ENCODE data around the gene CLEC4D. TPM values are rescaled to one million over a fixed set of nuclear protein-coding genes. Genes with fewer than 3 reads are reported as not detected.
A peak's percentile ranks its signal among the peaks of the same experiment; 100 is the strongest.

The CLEC4D gene
- total and polyA plus RNA-seq, 2 of the 8 experiments (the other 6 are each of a cell fraction or from before 2014, with no cell fraction given): 0.14 TPM; not detected in 1

DNA sequence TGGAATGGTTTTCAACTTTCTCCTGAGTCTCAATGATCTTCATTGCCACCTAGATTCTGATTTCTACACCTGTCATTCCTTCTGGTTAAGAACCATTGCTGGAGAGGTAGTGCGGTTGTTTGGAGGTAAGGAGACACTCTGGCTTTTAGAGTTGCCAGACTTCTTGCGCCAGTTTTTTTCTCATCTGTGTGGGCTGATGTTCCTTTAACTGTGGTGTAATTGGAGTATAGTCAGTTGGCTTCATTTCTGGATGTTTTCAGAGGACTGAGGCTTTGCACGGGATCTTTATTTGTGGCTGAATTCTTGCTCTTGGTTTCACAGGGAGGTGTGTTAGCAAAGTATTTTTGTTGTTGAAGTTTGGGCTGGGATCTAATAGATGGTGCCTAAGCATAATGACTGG lies 5.7 kb upstream of the CLEC4D start:
- 94% methylated on average over 3 of the region's 3 CpGs; no CpG with 5 or more reads in 1 of the 2 experiments for WGBS, 2 experiments (ENCODE audit: extremely low coverage in 1 of 2, insufficient coverage in 1 of 2, insufficient read length in 1 of 2, insufficient replicate concordance in 2 of 2, low coverage in 1 of 2, low lambda C conversion rate in 2 of 2, missing lambda C conversion rate in 1 of 2)
- Histone ChIP-seq H3K9ac (replicated peaks in 1 of 4; ENCODE audit: extremely low read depth in 1 of 4, low read depth in 3 of 4, low read length in 3 of 4) (no peak overlapping the region), H3K79me1 (ENCODE audit: low read depth, low read length) (no peaks in the 10 kb centered on the region), H4K20me1 (replicated peaks in 1 of 2; ENCODE audit: control insufficient read depth in 1 of 2, insufficient read depth in 2 of 2, low read length in 2 of 2) (no peaks in the 10 kb centered on the region), H2AK5ac (ENCODE audit: low read depth, low read length) (no peak overlapping the region), H3K4ac (replicated peaks; ENCODE audit: insufficient read length, low read depth, low read length) (no peak overlapping the region), H3K4me3 (ENCODE audit: extremely low read depth in 1 of 4, insufficient read depth in 2 of 4, low read depth in 3 of 4, low read length in 4 of 4) (no peak overlapping the region), H4K91ac (replicated peaks; ENCODE audit: insufficient read length, low read length) (no peak overlapping the region), H3K23me2 (ENCODE audit: low read depth, low read length) (no peaks in the 10 kb centered on the region), H3K14ac (ENCODE audit: insufficient read length) (no peak overlapping the region), H2BK20ac (ENCODE audit: low read length) (no peak overlapping the region), H3K9me3 (ENCODE audit: insufficient read depth in 2 of 2, low read depth in 1 of 2, low read length in 1 of 2) (no peaks in the 10 kb centered on the region), H4K5ac (ENCODE audit: insufficient read length, low read depth, low read length) (no peak overlapping the region), H2BK12ac (ENCODE audit: low read depth, low read length) (0 out of 2 replicates have a peak overlapping the region, but pooled peaks have one; percentile 78), H3K27me3 (replicated peaks in 1 of 4; ENCODE audit: control insufficient read depth in 3 of 4, extremely low read depth in 1 of 4, insufficient read depth in 3 of 4, low read length in 3 of 4) (no peaks in the 10 kb centered on the region), H3K79me2 (ENCODE audit: control insufficient read depth in 1 of 2, insufficient read depth in 2 of 2, low read length in 2 of 2) (no peaks in the 10 kb centered on the region), H3K18ac (ENCODE audit: extremely low read depth, low read length) (peak overlapping the region; percentile 60), H3K27ac (ENCODE audit: low read depth, low read length) (no peak overlapping the region), H3K36me3 (ENCODE audit: control insufficient read depth in 2 of 4, insufficient read depth in 4 of 4, low read length in 3 of 4) (no peaks in the 10 kb centered on the region), H2AFZ (ENCODE audit: low read length) (peak overlapping the region; percentile 82; the same call in 1 of the 2 replicates), H3K4me2 (ENCODE audit: insufficient read depth in 1 of 2, low read depth in 2 of 2, low read length in 2 of 2) (no peak overlapping the region; a peak in 1 of 4 replicates), H3K23ac (ENCODE audit: insufficient read length) (no peak overlapping the region), H2BK15ac (ENCODE audit: low read length) (peak overlapping the region; percentile 89; the same call in 1 of the 2 replicates), H2BK120ac (replicated peaks; ENCODE audit: low read depth, low read length) (no peak overlapping the region), H3K56ac (replicated peaks; ENCODE audit: insufficient read length, low read depth, low read length) (no peak overlapping the region), H3K4me1 (replicated peaks in 1 of 4; ENCODE audit: control insufficient read depth in 3 of 4, insufficient read depth in 4 of 4, low read length in 3 of 4) (peaks cover 0 to 17% (median 11%) of the 10 kb centered on the region in 4 experiments; a peak in 6 of 7 replicates), H4K8ac (ENCODE audit: extremely low read depth, insufficient read depth, low read length) (no peak overlapping the region), H2BK5ac (ENCODE audit: low read depth, low read length) (no peak overlapping the region)
- no peak for FAIRE-seq
- CTCF ChIA-PET (ENCODE audit: partially characterized antibody): no interaction called here
- POLR2A ChIA-PET (ENCODE audit: partially characterized antibody): no interaction called here
- no peak for DNase-seq (ENCODE audit: low read depth in 1 of 2, low spot score in 2 of 2)
- TF ChIP-seq, protein P1, sequence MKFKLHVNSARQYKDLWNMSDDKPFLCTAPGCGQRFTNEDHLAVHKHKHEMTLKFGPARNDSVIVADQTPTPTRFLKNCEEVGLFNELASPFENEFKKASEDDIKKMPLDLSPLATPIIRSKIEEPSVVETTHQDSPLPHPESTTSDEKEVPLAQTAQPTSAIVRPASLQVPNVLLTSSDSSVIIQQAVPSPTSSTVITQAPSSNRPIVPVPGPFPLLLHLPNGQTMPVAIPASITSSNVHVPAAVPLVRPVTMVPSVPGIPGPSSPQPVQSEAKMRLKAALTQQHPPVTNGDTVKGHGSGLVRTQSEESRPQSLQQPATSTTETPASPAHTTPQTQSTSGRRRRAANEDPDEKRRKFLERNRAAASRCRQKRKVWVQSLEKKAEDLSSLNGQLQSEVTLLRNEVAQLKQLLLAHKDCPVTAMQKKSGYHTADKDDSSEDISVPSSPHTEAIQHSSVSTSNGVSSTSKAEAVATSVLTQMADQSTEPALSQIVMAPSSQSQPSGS (IDR thresholded peaks at IDR 0.05; ENCODE audit: low read length): no peak
- TF ChIP-seq POLR2A (IDR thresholded peaks at IDR 0.05; ENCODE audit: control extremely low read depth in 1 of 2, low read depth in 2 of 2, low read length in 2 of 2) (no peak), BACH1 (IDR thresholded peaks at IDR 0.05; ENCODE audit: low read length) (no peak), SIRT6 (IDR thresholded peaks at IDR 0.05; ENCODE audit: low read length) (no peak), NRF1 (IDR thresholded peaks at IDR 0.05; ENCODE audit: low read depth, low read length) (no peak), CTCF (IDR thresholded peaks at IDR 0.05; ENCODE audit: control extremely low read depth in 1 of 3, insufficient read depth in 1 of 3, low read depth in 1 of 3, low read length in 3 of 3) (no peak), ASH2L (IDR thresholded peaks at IDR 0.05; ENCODE audit: low read length) (no peak), TBP (IDR thresholded peaks at IDR 0.05; ENCODE audit: low read depth, low read length) (no peak), RBBP5 (IDR thresholded peaks at IDR 0.05; ENCODE audit: borderline replicate concordance, low read depth, low read length) (no peak)
- TF ChIP-seq, protein P2, sequence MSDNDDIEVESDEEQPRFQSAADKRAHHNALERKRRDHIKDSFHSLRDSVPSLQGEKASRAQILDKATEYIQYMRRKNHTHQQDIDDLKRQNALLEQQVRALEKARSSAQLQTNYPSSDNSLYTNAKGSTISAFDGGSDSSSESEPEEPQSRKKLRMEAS (IDR thresholded peaks at IDR 0.05): no peak

Data from H1 (cell line).